ENCODE data around the gene TCF25. TPM values are rescaled to one million over a fixed set of nuclear protein-coding genes. Genes with fewer than 3 reads are reported as not detected.
"Not testable (repeated sequence)": the region's sequence is repeated elsewhere in the genome, so short reads cannot be mapped to it uniquely, and the experiment has no call there.

The TCF25 gene
- total and polyA plus RNA-seq, 2 experiments from 2014 or later = 229 to 300 TPM

GRCh38 chr16:89828870-89829629, 44.3 kb upstream of the TCF25 start:
- Histone ChIP-seq H3K4me1 (ENCODE audit: low read depth) (peaks cover 4% of the 10 kb centered on the region), H3K9me3 (ENCODE audit: low read depth) (no peaks in the 10 kb centered on the region), H3K4me3 (peak overlapping the region; percentile 11), H3K27me3 (no peaks in the 10 kb centered on the region), H3K27ac (no peak overlapping the region), H3K36me3 (no peaks in the 10 kb centered on the region)
- no peak for TF ChIP-seq CTCF (IDR thresholded peaks at IDR 0.05; ENCODE audit: low read depth, low read length)
- DNase-seq (ENCODE audit: low read depth in 1 of 2, low spot score in 1 of 2) = no peak

GRCh38 chr16:89829630-89830437, 43.6 kb upstream of the TCF25 start:
- TF ChIP-seq CTCF (IDR thresholded peaks at IDR 0.05; ENCODE audit: low read depth, low read length) = no peak
- H3K27ac ChIP-seq = no peak overlapping the region
- DNase-seq (ENCODE audit: low read depth in 1 of 2, low spot score in 1 of 2) = no peak
- no peaks in the 10 kb centered on the region for H3K9me3 ChIP-seq (ENCODE audit: low read depth)
- no peak overlapping the region for H3K4me3 ChIP-seq
- H3K27me3 ChIP-seq = no peaks in the 10 kb centered on the region
- H3K4me1 ChIP-seq (ENCODE audit: low read depth) = peaks cover 4% of the 10 kb centered on the region
- no peaks in the 10 kb centered on the region for H3K36me3 ChIP-seq

- Histone ChIP-seq H3K27ac (no peak overlapping the region), H3K36me3 (no peaks in the 10 kb centered on the region), H3K27me3 (no peaks in the 10 kb centered on the region), H3K4me3 (no peak overlapping the region), H3K4me1 (ENCODE audit: low read depth) (peaks cover 4% of the 10 kb centered on the region), H3K9me3 (ENCODE audit: low read depth) (no peaks in the 10 kb centered on the region)
- no peak for TF ChIP-seq CTCF (IDR thresholded peaks at IDR 0.05; ENCODE audit: low read depth, low read length)
- no peak for DNase-seq (ENCODE audit: low read depth in 1 of 2, low spot score in 1 of 2)
Observed at GRCh38 chr16:89831810-89832328, 41.5 kb upstream of the TCF25 start.

GRCh38 chr16:89833664-89834363, 39.6 kb upstream of the TCF25 start:
- not testable (repeated sequence) for H3K27ac ChIP-seq; H3K27me3 ChIP-seq; H3K4me3 ChIP-seq; H3K9me3 ChIP-seq (ENCODE audit: low read depth); H3K36me3 ChIP-seq; DNase-seq (ENCODE audit: low read depth in 1 of 2, low spot score in 1 of 2); H3K4me1 ChIP-seq (ENCODE audit: low read depth)

- H3K4me1 ChIP-seq (ENCODE audit: low read depth); H3K9me3 ChIP-seq (ENCODE audit: low read depth); H3K36me3 ChIP-seq; H3K27ac ChIP-seq; DNase-seq (ENCODE audit: low read depth in 1 of 2, low spot score in 1 of 2); H3K4me3 ChIP-seq; H3K27me3 ChIP-seq: not testable (repeated sequence)
Observed at GRCh38 chr16:89834813-89835363, 38.5 kb upstream of the TCF25 start.

- DNase-seq (ENCODE audit: low read depth in 1 of 2, low spot score in 1 of 2); H3K4me3 ChIP-seq; H3K9me3 ChIP-seq (ENCODE audit: low read depth): not testable (repeated sequence)
Observed at GRCh38 chr16:89836484-89836883, 36.9 kb upstream of the TCF25 start.

More at GRCh38 chr16:89836484-89836883, 36.9 kb upstream of the TCF25 start:
- not testable (repeated sequence) for H3K27me3 ChIP-seq; H3K36me3 ChIP-seq; H3K4me1 ChIP-seq (ENCODE audit: low read depth); H3K27ac ChIP-seq
